NK-92 (cell line): Measurements from ENCODE around the gene C1orf105.

Source experiments
- DNase-seq: peaks from one replicate; lab custom pipeline; 2025; ENCODE audit not compliant: unreplicated experiment; lab: John Stamatoyannopoulos, UW

The C1orf105 gene

DNA sequence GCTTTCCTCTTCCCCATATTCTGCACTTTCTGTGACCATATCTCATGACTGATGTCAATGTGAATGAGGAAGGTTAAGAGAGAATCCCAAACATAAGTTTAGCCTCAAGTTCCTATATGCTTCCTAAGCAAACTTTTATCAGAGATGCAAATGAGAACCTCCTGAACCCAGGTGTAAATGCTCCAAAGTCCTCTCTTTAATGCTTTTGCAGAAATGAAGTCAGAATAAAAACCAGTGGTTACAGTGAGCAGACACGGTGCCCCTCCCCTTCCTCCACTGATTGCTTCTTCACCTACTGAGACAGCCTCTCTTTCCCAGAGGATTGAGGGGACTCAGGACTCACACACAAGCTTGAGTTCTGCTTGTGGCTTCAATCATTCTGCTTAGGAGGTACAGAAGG, 35.0 kb downstream of the C1orf105 start:
- DNase-seq: no peak

DNA sequence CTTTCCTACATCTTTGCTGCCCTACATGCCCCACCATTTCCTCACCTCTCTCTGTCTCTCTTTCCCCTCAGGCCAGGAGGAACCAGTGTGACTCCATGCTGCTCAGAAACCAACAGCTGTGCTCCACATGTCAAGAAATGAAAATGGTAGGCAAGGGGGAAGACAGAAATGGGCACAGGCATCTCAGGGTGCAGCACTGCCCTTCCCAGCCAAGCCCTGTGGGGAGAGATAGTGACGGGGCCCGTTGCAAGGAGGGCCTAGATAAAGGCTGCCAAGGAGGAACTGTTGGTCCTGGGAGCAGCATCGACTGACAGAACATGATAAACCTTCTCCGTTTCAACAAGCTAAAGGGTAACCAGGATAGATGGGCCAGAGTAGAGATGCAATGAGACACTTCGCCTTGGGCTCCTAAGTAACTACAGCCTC, 35.9 kb downstream of the C1orf105 start:
- no peak for DNase-seq

DNA sequence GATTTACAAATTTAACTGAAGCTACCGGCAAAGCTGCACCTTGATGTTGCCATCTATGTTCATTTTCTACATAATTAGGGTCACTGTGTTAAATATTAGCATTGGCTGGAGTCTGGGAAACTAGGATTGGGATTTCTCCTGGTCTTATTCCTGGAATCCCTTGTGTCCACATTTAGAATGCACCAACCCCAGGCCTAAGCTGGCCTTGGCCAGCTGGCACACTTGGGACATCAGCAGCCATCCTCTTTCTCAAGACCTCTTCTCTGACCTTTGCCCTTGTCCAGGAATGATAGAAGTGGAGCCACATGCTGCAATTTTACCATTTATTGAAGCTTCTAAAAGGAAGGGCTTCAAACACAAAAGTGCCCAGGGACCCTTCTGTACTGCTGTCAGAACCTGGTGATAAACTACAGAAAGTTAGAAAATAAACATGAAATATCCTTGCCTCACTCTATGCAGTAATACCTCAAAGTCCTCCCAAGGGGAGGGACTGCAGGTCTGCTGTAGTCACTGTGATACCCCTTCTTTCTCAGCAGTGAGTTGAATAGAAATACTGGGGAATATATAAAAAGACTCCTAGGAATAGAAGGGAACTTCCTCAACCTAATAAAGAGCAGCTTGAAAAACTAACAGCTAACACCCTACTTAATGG, 37.1 kb downstream of the C1orf105 start:
- no peak for DNase-seq

DNA sequence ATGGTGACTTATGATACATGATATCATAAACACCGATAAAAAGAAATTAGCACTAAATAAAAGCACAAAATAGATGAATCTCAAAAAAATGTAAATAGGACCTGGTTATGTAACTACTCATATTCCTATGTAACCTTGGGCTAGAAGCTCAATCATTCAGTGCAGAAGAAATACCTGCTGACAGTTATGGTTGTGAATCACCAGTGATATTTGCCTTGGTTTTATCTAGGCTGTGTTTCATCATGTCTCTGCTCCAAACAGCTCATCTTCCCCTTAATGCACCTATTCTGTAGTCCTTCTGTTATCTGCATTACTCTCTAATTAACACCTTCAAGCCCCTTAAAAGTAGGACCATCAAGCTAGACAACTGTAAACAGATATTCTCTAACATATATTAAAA, 39.7 kb downstream of the C1orf105 start:
- no peak for DNase-seq

DNA sequence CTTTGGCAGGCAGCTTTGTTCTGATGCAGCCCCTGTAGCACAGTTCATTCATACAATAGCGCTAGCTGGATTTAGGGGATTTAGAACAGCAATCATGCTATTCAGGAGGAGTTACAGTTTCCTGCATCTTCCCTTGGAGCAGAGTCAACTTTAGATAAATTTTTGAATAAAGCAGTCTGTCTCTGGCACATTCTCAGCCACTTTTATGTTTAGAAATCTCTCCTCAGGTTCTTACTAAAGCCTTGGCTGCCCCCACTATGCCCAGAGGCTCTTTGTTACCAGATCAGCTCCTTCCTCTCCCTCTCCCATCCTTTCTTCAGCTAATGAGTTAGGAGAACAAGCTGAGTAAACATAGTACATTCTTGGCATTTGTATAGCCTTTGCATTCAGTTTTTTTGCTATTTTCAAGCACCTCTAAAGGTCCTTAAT, 40.4 kb downstream of the C1orf105 start:
- no peak for DNase-seq

DNA sequence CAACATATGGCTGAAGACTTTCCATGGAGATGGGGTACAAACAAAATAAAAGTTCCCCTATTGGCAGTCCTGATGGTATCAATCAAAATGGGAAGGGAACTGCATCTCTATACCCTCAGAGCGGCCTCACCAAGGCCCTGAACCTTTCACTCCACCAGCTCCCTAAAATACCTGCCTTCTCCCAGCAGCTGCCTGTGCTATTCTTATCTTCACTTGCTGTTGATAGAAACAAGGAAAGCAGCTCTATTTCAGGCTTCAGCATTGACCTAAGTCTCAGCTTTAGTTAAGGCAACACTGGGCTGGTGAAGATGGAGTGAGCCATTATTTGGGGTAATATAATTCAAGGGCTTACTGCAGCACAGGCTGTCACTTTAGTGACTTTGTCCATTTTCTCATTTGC, 45.1 kb downstream of the C1orf105 start:
- DNase-seq: no peak

DNA sequence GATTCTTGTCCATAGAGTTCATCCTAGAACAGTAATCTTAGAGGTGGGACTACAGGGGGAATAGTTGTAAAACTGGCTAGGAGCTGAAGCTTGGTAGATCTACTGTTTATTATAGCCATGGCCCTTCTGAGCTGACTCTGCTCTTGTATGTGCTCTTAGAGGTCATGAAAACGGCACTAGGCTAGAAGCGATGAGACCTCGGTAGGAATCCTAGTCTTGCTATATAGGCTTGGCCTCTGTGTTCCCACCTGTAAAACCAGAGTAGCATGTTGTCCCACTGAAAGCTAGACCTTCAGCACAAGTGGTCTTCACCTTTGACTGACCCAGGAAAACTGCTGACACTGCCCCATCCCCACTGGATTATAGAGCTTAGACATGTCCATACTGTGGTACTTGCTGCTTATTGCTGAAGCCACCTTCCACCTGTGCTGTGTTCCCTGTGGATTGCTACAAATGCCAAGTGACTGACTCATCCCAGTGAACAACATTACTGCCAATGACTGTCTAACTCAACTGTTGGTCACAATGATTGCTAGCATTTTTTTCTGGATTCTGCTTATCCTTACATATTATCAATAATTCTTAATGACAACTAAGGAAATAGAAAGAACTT, 46.4 kb downstream of the C1orf105 start:
- no peak for DNase-seq

DNA sequence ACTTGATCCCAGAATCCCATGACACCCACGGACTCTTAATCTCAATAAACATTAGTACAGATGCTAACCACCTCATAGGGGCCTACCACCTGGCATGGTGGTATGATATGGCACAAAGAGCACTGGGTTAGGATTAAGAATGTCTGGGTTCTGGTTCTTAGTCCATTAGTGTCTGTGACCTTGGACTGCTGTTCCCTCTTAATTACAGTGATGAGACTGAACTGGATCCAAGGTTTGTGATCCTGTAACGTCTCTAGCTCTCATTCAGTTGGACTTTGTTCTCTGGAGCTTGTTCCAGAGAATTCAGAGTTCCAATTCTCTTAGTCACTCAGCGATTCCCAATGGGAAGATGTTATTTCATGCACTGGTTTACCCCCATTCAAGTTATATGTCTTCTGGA, 47.0 kb downstream of the C1orf105 start:
- no peak for DNase-seq

DNA sequence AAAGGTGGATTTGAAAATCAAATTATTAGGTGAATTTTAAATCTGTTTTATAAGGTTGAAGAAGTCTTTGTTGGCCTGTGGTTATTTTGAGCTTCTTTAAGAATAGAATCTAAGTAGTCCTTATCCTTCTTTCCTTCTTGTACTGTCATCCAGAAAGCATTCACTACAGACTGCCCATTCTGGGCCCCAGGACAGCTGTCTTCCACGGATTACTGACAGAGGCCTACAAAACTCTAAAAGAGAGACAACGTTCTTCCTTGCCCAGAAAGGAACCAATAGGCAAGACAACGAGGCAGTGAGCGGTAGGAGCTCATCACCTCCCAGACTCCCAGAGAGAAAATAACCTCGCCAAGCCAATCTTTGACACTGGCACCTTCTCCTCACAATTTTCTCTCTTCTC, 47.8 kb downstream of the C1orf105 start:
- no peak for DNase-seq

DNA sequence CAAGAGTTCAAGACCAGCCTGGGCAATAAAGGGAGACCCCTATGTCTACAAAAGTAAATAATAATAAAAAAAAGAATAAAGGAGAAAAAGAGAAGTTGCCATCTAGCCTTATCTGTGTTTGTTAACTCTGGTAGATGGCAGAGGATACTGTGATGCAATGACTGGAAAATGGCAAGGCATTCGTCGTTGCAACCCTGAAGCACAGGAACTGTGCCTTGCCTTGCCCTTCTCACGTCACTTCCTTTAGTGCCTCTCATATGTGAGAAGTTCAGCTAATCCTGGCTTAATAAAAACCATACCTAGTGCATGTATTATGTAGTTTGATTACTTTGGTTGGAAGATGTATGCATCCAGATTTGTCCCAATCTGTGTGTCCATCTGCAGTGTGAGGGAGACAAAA, 49.2 kb downstream of the C1orf105 start:
- DNase-seq: no peak

DNA sequence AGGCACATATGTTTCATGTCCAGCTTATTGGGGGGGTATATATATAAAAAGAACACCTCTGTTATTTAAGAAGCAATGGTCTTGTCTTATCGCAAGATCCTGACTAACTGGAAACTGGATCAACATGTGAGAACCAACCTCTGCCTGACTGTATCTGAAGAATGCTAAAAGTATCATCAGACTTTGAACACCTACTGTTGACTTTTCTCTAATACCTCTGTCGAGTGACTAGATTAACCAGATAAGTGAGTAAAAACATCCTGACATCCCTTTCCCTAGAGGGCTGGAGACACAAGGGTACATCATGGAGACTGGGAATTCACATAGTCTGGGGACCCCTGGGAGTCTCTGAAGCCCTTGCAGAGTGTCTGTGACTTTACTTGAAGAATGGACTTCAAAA, 49.7 kb downstream of the C1orf105 start:
- DNase-seq: no peak

DNA sequence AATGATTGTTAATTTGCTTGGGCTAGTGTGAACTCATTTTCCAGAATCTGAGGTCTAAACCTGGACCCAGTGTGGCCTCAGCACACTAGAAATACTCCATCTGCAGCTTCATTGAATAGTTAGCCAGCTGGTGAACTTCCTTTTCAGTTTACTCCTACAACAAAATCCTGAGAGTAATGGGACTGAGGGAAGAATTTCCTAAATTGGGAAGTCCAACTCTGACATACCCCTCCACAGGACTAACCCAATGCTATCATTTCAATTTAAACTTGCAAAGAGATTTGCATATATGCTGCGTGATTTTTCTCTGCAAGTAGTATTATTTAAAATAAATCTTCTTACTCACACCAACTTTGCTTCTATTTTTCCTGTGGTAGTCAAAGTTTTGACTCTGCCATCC, 51.2 kb downstream of the C1orf105 start:
- DNase-seq: no peak

DNA sequence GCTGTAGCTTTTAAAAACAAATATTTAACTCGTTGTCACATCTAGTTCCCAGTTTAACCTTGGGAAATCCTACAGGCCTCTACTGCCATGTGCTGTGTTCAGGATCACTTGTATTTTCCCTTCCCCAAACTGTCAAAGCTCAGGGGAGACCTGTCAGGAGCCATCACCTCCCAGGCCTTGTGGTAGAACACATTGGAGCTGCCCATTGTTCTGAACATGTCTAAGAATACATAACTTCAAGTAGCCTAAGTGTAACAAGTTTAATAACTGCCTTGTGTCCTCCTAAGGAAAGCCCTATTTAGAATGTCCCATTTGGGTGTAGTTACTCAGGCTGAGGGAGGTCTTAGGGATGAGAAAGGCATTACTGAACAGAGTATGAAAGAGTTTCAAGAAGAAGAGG, 52.0 kb downstream of the C1orf105 start:
- DNase-seq: no peak

DNA sequence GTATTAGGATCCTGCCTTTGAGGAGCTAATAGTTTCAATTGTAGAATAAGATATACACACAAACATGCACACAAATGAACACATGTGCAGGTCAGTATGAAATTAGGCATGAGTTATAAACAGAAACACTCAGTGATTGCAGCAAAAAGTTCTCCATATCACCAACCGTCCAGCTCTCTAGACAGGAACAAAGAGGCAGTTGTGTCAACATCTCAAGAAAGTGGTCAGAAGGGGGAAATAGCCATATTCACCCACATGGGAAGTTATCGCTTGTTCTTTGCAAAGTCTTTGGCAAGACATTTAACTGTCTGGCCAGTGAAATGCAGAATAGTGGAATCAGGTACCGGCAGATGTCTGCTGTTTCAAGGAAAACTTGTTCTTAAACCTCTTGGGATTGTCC, 52.8 kb downstream of the C1orf105 start:
- no peak for DNase-seq

DNA sequence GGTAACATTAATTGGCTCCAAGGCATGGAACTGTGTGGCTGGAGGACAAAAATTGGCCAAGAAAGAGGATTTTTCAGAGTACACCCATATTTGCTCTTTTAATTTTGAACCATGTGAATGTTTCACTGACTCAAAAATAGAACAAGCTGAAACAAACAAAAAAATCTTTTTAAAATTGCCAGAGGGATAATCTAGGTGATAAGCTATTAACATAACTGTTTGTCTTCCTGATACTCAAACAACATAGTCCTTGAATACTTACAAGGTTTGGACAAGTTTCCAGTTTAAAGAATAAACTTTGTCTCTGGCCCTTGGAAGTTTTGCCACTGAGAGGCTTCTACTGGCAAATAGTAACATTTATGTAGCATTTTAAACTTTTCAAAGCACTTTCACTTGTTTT, 53.4 kb downstream of the C1orf105 start:
- DNase-seq: no peak

DNA sequence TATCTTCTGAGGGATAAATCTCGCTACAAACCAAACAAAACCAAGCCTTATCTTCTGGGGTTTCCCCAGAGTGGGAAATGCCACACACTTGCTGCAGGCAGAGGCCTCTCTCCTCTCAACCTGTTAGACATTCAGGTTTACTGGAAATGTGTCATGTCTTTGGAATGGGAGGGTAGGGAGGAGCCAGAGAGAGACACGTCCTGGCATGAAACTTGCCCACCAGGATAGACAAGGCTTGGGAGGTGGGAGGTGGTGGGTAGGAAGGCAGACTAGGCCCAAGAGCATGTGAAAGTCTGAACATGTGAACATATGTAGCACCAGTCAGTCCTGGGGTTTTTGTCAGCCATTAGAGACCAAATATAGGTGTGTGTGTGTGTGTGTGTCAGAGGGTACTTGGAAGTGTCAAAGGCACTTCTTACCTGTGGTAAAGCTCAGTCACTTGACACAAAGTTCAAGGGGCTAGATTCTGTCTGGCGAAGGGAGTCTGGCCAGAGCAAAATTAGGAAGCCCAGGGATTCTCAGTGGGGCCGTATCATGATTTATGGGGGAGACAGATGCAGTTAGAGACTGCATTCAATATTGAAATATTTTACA, 55.8 kb downstream of the C1orf105 start:
- DNase-seq: no peak

DNA sequence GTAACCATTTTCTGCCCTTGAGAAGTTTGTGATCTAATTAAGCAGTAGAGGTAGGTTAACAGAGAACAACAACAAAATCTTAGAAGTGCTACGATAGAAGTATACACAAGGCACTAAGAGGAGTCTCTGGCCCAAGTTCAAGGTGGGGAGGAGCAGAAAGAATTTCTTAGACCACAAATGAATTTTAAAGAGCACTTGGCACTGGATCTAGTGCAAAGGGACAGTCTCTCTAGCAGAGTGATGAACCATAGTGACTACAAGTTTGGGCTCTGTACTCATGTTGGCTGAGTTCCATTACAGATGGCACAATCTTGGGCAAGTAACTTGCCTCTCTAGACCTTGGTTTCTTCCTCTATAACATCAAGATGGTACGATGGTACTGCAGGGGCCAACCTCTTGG, 56.7 kb downstream of the C1orf105 start:
- no peak for DNase-seq

DNA sequence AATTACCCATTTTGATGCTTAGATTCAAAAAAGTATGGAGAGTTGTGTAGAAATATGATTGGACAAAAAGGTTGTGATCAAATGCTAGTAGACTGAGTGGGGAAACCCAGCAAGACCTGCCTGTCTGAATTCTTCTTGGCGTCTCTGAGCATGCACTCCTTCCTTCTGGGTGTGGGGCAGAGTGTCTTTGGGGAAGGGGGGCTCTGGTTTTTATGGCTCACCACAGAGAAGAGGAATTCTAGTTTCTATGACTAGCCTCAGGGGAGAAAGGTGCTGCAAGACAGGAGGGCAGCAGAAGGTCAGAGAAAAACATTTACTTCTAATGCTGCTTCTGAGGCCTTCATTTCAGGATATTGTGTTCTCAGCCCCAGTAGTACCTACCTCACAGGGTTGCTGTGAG, 57.3 kb downstream of the C1orf105 start:
- no peak for DNase-seq

DNA sequence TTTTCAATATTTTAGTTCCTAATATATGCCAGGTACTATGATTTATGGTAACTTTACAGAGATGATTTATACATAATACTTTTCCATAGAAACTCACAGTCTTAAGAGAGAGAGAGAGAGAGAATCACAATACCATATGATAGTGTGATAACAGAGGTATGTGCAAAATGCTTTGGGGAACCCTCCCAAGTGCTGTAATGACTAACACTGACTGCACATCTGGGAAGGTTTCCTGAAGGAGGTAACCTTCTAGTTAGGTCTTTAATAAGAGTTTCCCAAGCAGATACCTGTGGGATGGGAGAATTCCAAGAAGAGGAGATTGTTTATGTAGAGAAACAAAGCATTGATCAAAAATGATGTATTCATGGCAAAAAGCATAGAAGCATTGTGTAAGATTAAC, 58.0 kb downstream of the C1orf105 start:
- no peak for DNase-seq

DNA sequence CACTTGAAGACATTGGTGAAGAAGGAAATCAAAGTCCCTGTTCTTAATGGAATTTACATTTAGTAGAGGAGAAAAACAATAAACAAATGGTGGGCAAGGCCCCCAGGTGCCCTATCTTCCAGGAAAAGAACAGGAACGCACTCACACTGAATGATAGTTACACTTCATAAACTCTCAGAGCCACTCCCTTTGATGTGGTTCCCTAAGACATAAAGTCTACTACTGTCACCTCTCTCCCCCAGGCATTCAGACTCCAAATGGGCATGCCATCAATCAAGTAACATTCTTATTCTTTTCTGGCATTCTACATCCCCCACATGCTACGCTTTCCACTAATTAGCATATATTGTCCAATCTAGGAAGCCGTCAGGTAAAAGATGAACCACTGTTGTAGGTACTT, 59.9 kb downstream of the C1orf105 start:
- DNase-seq: no peak

DNA sequence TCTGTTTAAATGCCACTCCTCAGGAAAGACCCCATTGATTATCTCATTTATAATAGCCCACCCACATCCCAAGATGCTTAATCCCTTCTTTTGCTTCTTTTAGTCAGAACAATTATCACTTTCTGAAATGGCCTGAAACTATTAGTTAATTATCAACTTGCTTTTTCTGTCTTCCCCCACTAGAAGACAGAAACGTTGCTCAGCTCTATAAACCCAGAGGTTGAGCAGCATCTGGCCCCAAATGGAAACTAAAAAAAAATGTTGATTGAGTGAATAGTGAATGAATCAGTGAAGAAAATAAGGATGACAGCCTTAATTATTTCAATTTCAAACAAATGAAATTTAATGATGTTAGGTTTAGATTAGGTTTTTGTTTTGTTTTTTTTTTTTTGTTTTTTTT, 61.6 kb downstream of the C1orf105 start:
- DNase-seq: no peak

DNA sequence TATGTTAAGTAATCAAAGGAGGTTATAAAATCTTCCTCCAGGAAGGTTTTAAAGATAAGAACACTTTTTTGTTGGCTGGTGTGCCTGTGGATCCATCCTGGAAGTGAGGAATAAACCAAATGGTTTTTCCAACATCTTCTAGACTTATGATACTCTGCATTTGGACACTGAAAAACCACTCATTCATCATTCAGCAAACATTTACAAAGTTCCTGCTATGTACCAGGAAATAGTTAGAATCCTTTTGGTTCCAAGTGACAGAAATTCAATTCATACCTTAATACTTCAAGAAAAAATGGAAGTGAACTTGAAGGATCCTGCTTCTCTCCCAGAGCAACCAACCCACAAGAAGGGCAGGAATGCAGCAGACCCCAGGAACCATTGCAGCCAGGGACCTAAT, 63.0 kb downstream of the C1orf105 start:
- no peak for DNase-seq

DNA sequence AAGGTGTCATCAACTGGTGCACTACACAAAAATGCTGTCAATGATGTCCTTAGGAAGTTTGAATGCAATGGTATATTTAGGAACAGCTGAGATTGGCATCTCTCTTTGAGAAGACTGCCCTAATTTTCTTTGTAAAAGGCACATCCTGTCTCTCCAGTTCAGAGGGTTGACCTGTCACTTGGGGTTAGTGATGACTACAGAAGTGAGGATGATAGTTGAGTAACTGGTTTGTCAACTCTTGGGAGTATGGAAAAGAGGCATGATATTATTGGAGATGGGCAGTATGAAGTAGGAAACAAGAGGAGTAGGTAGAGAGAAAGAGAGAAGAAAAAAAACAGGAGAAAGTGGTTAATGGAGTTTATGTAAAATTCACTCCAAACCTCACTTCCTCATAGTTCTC, 63.8 kb downstream of the C1orf105 start:
- DNase-seq: no peak
